HG03432 (cell line): Measurements from ENCODE around the gene GADD45GIP1.

Experiments
- ATAC-seq: cut with Tn5 transposase; IDR thresholded peaks from one replicate; pipeline ENCODE4 v1.9.1; 2021; ENCODE audit warnings: mild to moderate bottlenecking, moderate library complexity; ENCODE audit not compliant: unreplicated experiment

Gene GADD45GIP1

DNA sequence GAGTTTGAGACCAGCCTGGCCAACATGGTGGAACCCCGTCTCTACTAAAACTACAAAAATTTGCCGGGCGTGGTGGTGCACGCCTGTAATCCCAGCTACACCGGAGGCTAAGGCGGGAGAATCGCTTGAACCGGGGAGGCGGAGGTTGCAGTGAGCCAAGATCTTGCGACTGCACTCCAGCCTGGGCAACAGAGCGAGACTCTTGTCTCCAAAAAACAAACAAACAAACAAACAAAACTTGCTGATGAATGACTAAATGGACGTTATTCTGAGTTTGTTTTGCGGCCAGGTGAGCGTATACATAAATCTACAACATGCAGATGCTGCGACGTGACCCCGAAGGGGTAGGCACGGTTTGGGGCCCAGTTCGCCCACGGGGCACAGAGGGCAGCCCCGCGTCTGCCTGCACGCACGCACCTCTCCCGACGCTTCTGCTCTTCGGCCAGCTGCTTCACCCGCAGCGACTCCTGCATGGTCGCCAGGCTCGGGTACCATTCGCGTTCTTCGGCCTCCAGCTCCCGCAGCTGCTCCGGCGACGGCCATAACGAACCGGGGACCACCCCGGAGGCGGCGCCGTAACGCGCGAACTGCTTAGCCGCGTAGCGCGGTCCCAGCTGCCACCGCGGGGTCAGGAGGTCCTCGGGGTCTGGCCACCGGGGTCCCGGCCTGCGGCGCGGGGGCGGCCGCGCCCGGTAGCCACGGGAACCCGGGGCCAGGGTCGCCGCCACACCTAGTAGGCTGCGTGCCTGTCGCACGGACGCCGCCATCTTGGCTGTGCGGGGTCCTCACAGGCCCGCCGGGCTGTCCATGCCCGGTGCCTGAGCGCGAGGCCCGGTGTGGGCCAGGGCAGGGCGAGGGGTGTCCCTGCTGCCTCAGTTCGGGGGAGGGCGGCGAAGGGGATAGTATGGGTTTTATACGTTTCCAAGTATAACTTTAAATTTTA lies at the start of gene GADD45GIP1:
Gene GADD45GIP1, minus strand, starts transcription at position 778 of the 943 bp plus-strand sequence. Its CDS starts 11 bp downstream, at position 767.
- ATAC-seq = peak; percentile 72

DNA sequence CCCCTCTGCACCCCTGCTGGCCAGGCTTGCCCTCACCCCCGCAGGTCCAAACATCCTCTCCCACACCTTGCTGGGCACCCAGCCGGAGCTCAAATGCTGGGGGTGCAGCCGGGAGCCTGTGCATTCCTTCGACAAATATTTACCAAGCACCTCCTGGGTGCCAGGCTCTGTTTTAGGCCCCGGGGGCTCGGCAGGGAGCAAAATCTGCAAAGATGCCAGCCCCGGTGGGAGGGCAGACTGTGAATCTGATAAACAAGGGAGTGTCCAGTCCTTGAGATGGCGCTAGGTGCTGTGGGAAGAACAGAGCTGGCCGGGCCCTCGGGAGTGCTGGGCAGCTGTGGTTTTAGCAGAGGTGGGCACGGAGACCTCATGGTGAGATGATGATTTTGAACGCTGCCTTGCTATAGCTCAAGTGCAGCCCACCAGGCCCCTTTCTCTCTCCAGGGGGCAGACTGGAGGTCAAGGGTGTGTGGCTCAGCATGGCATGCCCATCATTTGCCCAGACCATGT lies 48.9 kb upstream of the GADD45GIP1 start:
- no peak for ATAC-seq

DNA sequence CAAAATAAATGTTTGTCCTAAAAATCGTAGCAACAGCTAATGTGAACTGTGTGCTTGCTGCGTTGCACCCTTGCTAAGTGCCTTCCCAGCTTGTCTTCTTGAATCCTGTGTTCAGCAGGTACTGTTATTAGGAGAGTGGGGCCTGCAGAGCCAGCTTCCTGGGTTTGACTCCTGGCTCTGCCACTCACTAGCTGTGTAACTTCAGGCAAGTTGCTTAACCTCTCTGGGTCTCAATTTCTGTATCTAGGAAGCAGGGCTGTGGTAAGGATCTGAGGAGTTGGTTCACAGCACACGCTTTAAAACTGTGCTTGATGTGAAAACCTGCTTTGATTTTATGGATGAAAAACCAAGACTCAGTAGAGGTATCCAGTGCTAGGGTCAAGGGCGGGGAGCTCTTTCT lies 48.2 kb upstream of the GADD45GIP1 start:
- ATAC-seq = no peak

- no peak for ATAC-seq
Measured at GRCh38 chr19:13004273-13004672, 47.2 kb upstream of the GADD45GIP1 start.

- no peak for ATAC-seq
Measured at GRCh38 chr19:13003081-13003480, 46.1 kb upstream of the GADD45GIP1 start.

- no peak for ATAC-seq
Measured at GRCh38 chr19:13002166-13002898, 45.3 kb upstream of the GADD45GIP1 start.

GRCh38 chr19:13001502-13002165 lies 44.6 kb upstream of the GADD45GIP1 start:
- no peak for ATAC-seq

- ATAC-seq = no peak
Measured at GRCh38 chr19:13001166-13001501, 44.1 kb upstream of the GADD45GIP1 start.

GRCh38 chr19:12997967-12998940 lies 41.2 kb upstream of the GADD45GIP1 start:
- ATAC-seq = no peak

DNA sequence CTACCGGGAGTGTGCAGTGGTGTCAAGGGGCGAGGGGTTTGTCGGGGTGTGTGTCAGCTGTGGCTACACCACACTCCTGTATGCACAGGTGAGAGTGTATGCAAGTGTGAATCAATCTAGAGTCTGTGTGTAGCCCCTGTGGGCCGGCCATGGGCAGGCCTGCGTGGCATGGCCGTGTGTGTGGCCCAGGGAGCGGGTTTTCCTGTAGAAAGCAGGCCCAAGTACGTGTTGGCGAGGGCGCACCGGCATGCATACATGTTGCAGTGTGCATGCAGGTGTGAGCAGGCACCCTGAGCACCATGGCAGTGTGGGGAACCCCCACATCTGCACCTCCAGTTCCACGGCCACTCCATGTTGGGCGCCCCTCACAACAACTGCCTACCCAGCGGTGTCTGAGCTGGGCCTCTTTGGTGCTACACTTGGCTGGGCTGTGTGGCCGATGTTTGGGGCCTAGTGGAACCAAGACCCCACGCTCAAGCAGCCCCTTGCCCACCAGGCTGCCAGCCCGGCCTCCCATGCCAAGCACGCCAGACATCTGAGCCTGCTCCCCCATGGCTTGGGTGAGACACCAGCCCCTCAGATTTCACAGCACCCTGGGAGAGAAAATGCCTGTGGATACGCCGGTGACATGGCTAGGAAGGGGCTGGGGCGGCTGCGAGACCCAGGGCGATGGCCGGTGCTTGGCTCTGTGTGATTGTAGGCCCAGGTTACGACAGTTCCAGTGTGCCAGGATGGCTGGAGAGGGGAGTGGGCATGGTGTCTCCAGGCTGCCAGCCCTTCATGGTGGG lies 40.4 kb upstream of the GADD45GIP1 start:
- ATAC-seq = no peak

GRCh38 chr19:12996406-12997094 lies 39.5 kb upstream of the GADD45GIP1 start:
- ATAC-seq = no peak

DNA sequence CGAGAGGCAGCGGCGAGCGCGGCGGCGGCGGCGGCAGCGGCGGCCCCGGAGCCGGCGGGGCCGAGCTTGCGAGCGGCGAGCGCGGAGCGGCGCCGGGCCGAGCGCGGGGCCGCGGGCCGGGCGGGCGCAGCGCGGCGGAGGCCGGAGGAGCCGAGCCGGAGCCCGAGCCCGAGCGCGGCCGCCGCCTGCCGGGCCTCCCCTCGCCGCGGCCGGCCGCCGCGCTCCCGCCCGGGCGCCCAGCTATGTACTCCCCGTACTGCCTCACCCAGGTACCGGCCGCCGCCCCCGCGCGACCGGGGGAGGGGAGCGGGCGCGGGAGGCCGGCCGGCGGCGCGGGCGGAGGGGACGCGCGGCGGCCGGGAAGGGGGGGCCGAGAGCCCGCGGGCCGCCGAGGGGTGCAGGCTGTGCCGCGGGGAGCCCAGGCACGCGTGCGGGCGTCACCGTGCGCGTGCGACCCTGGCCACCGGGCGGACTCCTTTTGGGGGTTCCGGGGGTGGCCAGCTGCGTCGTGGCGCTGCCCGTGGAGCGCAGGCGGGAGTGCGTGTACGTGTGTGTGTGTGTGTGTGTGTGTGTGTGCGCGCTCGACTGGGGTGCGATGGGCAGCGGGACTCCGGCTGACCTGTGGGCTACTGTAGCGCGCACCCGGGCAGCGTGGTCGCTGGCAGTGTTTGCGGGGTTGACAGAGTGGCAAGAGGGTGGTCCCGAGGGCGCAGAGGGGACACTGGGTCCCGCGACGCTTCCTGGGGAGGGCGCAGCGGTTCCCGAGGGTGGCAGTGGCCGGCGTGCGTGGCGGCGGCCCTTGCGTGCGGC lies 38.8 kb upstream of the GADD45GIP1 start:
- no peak for ATAC-seq

DNA sequence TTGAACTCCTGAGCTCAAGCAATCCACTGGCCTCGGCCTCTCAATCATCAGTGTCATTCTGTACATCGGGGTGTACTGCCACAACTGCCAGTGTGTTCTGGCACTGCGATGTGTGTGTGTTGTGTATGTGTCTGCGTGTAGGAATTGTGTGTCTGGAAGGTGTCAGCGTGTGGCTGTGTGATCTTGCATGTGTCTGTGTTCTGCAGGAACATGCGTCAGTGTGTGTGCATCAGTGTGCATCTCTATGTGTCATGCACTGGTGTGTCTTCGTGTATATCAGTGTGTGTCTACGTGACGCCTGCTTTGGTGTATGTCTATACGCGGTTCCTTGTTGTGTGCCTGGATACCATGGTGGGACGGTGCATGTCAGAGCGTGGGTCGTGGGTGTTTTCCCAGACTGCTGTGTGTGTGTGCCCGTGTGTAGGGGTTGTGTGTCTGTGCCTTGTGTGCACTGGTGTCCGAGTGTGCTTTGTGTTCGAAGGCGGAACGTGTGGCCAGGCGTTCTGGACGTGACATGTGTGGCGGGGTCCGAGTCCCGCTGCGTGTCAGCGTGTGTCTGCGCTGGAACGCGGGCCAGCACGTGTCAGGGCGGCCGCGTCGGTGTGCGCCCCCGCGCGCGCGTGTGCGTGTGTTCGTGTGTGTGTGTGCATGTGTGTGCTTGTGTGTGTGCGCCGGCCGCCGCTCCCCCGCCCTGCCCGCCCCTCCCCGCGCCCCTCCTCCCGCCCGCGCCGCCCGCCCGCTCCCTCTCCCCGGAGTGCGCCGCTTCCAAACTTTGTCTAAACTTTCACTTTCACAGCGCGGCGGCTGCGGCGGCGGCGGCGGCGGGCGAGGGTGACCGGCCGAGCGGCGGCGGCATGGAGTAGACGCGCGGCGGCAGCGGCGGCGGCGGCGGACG lies 37.9 kb upstream of the GADD45GIP1 start, which contains the start of gene NFIX:
Gene NFIX, plus strand, starts transcription at position 775 of the 895 bp plus-strand sequence. CDS start 363 bp downstream, outside the sequence.
- ATAC-seq = no peak

GRCh38 chr19:12993562-12993961 lies 36.5 kb upstream of the GADD45GIP1 start:
- no peak for ATAC-seq

- no peak for ATAC-seq
Measured at GRCh38 chr19:12992729-12993128, 35.7 kb upstream of the GADD45GIP1 start.

DNA sequence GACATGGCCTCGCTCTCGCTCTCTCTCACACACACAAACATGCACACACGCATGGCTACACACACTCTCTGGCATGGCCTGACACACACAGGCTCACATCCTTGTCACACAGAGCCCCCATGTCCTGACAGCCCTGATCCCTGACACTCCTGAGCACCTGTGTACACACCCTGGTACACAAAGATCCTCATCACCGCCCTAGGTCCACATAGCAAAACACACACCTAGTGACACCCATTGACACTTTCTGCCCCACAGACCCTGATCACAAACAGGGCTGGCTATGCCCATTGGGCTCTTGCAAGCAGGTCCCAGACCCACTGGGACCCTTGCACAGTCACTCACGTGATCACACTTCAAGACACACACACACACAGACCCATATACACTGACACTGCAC lies 34.3 kb upstream of the GADD45GIP1 start:
- ATAC-seq = no peak

DNA sequence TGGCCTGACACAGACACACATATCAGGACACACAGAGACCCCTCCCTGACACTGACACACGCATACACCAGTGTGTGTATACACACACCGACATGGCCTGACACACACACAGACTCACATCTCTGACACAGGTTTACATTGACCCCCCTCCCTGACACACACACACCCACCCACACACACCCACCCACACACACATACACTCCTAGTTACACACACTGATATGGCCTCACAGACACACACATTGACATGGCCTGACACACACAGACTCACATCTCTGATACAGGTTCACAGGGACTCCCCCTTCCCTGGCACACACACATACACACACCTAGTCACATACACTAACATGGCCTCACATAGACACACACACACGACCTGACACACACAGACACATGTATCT lies 33.8 kb upstream of the GADD45GIP1 start:
- no peak for ATAC-seq
